ENCODE data around the gene TRAPPC14. TPM values are rescaled to one million over a fixed set of nuclear protein-coding genes. Genes with fewer than 3 reads are reported as not detected.
A peak's percentile ranks its signal among the peaks of the same experiment; 100 is the strongest.

TRAPPC14 gene
- total and polyA plus RNA-seq, 2 of the 13 experiments (the other 11 are each of a cell fraction or from before 2014, with no cell fraction given): 4.7 to 9.6 TPM

- peak; percentile 87 for TF ChIP-seq ZHX2 (IDR thresholded peaks at IDR 0.05; ENCODE audit: low read depth)
- TF ChIP-seq ZHX2 (CRISPR knock-in tag; IDR thresholded peaks at IDR 0.05; ENCODE audit: borderline replicate concordance): peak; percentile 73; the same call in 1 of the 2 replicates
- no peak for TF ChIP-seq ZBTB42 (CRISPR knock-in tag; IDR thresholded peaks at IDR 0.05)
- TF ChIP-seq GTF3A (CRISPR knock-in tag; conservative IDR thresholded peaks at IDR 0.05): peak; percentile 88; the same call in 1 of the 2 replicates
- TF ChIP-seq NFRKB (IDR thresholded peaks at IDR 0.05): 0 out of 2 replicates have a peak, but pooled peaks have one; percentile 0
- TF ChIP-seq MXD3 (CRISPR knock-in tag; IDR thresholded peaks at IDR 0.05): no peak
- TF ChIP-seq ZNF7 (CRISPR knock-in tag; IDR thresholded peaks at IDR 0.05): no peak
- no peak for TF ChIP-seq GPN1 (CRISPR knock-in tag; IDR thresholded peaks at IDR 0.05; ENCODE audit: borderline replicate concordance)
- TF ChIP-seq SRY (CRISPR knock-in tag; IDR thresholded peaks at IDR 0.05): no peak; the same call in 1 of the 2 replicates
- TF ChIP-seq ZSCAN30 (CRISPR knock-in tag; IDR thresholded peaks at IDR 0.05): no peak
- TF ChIP-seq FOSL2 (CRISPR knock-in tag; IDR thresholded peaks at IDR 0.05): no peak; the same call in 1 of the 2 replicates
- no peak for TF ChIP-seq NFKBIZ (CRISPR knock-in tag; IDR thresholded peaks at IDR 0.05)
- TF ChIP-seq SATB2 (CRISPR knock-in tag; IDR thresholded peaks at IDR 0.05): 0 out of 2 replicates have a peak, but pooled peaks have one; percentile 41
- no peak for TF ChIP-seq DZIP1 (CRISPR knock-in tag; IDR thresholded peaks at IDR 0.05)
- TF ChIP-seq ZNF432 (CRISPR knock-in tag; IDR thresholded peaks at IDR 0.05; ENCODE audit: borderline replicate concordance): no peak
- no peak for TF ChIP-seq ZNF3 (CRISPR knock-in tag; IDR thresholded peaks at IDR 0.05)
- no peak for TF ChIP-seq GZF1 (CRISPR knock-in tag; IDR thresholded peaks at IDR 0.05)
- TF ChIP-seq THAP8 (CRISPR knock-in tag; IDR thresholded peaks at IDR 0.05; ENCODE audit: borderline replicate concordance): no peak; the same call in 1 of the 2 replicates
- TF ChIP-seq MBNL3 (CRISPR knock-in tag; conservative IDR thresholded peaks at IDR 0.05): no peak
These were observed 31.3 kb downstream of the TRAPPC14 start, which contains the start of gene MBLAC1 (continued) for GRCh38 chr7:100126931-100127865.

All from HepG2 (cell line).